ENCODE measurements around the gene MIEN1. TPM values are rescaled to one million over a fixed set of nuclear protein-coding genes. Genes with fewer than 3 reads are reported as not detected.

MIEN1 gene
- total and polyA plus RNA-seq, 2 of the 13 experiments (the other 11 are each of a cell fraction or from before 2014, with no cell fraction given) = 40.6 to 56.6 TPM

- TF ChIP-seq ZNF12 (CRISPR knock-in tag; IDR thresholded peaks at IDR 0.05) = no peak
- no peak for TF ChIP-seq ZNF513 (CRISPR knock-in tag; conservative IDR thresholded peaks at IDR 0.05)
- TF ChIP-seq ATF4 (CRISPR knock-in tag; IDR thresholded peaks at IDR 0.05) = no peak
- 0 out of 4 replicates have a peak, but pooled peaks of 1 of the 2 experiments have one; percentile 12 for TF ChIP-seq POLR2A (IDR thresholded peaks at IDR 0.05; ENCODE audit: insufficient read depth in 1 of 2, low read depth in 2 of 2, low read length in 2 of 2)
- TF ChIP-seq ZBTB42 (CRISPR knock-in tag; IDR thresholded peaks at IDR 0.05) = peak; percentile 53; the same call in 1 of the 2 replicates
- peak; percentile 65; the same call in 1 of the 2 replicates for TF ChIP-seq ZNF609 (CRISPR knock-in tag; IDR thresholded peaks at IDR 0.05; ENCODE audit: borderline replicate concordance)
- 0 out of 2 replicates have a peak, but pooled peaks have one; percentile 9 for TF ChIP-seq SAP130 (CRISPR knock-in tag; IDR thresholded peaks at IDR 0.05; ENCODE audit: low read depth)
- TF ChIP-seq ATF2 (CRISPR knock-in tag; IDR thresholded peaks at IDR 0.05) = no peak
- no peak for TF ChIP-seq KMT2B (CRISPR knock-in tag; IDR thresholded peaks at IDR 0.05)
- 0 out of 2 replicates have a peak, but pooled peaks have one; percentile 8 for TF ChIP-seq MEIS1 (CRISPR knock-in tag; IDR thresholded peaks at IDR 0.05; ENCODE audit: borderline replicate concordance)
These were observed 41.9 kb downstream of the MIEN1 start (continued) for GRCh38 chr17:39688475-39688835.

All from HepG2 (cell line).